ENCODE measurements around the gene COL16A1. TPM values are rescaled to one million over a fixed set of nuclear protein-coding genes. Genes with fewer than 3 reads are reported as not detected.

Gene COL16A1
- total RNA-seq, 1 donor from 2014 or later = 339 TPM

- DNase-seq (ENCODE audit: low spot score in 2 of 2) = peak in 1 of 2 donors; percentile 78
- intact Hi-C loops (cut with DNase I) = loop anchor here (1.0 to 2.0 kb wide), 3 partner anchors 34 to 58 kb away; no protein-coding TSS in a partner anchor
Measured at GRCh38 chr1:31704271-31705079, 658 bp upstream of the COL16A1 start.

GRCh38 chr1:31702836-31703404 lies 897 bp downstream of the COL16A1 start:
- DNase-seq (ENCODE audit: low spot score in 2 of 2) = no peak
- Histone ChIP-seq H3K27me3 (no peaks in the 10 kb centered on the region), H3K27ac (peak overlapping the region; percentile 90 to 94), H3K9me3 (no peaks in the 10 kb centered on the region), H3K4me3 (peak overlapping the region; percentile 47 to 65), H3K36me3 (peaks cover 15 to 17% of the 10 kb centered on the region in 2 donors), H3K4me1 (peaks cover 8 to 63% of the 10 kb centered on the region in 2 donors)
- TF ChIP-seq, protein P1, sequence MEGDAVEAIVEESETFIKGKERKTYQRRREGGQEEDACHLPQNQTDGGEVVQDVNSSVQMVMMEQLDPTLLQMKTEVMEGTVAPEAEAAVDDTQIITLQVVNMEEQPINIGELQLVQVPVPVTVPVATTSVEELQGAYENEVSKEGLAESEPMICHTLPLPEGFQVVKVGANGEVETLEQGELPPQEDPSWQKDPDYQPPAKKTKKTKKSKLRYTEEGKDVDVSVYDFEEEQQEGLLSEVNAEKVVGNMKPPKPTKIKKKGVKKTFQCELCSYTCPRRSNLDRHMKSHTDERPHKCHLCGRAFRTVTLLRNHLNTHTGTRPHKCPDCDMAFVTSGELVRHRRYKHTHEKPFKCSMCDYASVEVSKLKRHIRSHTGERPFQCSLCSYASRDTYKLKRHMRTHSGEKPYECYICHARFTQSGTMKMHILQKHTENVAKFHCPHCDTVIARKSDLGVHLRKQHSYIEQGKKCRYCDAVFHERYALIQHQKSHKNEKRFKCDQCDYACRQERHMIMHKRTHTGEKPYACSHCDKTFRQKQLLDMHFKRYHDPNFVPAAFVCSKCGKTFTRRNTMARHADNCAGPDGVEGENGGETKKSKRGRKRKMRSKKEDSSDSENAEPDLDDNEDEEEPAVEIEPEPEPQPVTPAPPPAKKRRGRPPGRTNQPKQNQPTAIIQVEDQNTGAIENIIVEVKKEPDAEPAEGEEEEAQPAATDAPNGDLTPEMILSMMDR (IDR thresholded peaks at IDR 0.05) = no peak
- intact Hi-C loops (cut with DNase I) = loop anchor here (1.0 kb wide), 1 partner anchor 118 kb away; no protein-coding TSS in a partner anchor

More at GRCh38 chr1:31704271-31705079, 658 bp upstream of the COL16A1 start:
- H3K36me3 ChIP-seq = peaks cover 2 to 3% of the 10 kb centered on the region in 2 donors
- H3K27ac ChIP-seq = peak overlapping the region; percentile 90 to 94
- H3K27me3 ChIP-seq = no peaks in the 10 kb centered on the region
- H3K4me1 ChIP-seq = peaks cover 8 to 60% of the 10 kb centered on the region in 2 donors
- no peaks in the 10 kb centered on the region for H3K9me3 ChIP-seq
- peak overlapping the region; percentile 47 to 65 for H3K4me3 ChIP-seq
- TF ChIP-seq, protein P1 (IDR thresholded peaks at IDR 0.05) = no peak

DNA sequence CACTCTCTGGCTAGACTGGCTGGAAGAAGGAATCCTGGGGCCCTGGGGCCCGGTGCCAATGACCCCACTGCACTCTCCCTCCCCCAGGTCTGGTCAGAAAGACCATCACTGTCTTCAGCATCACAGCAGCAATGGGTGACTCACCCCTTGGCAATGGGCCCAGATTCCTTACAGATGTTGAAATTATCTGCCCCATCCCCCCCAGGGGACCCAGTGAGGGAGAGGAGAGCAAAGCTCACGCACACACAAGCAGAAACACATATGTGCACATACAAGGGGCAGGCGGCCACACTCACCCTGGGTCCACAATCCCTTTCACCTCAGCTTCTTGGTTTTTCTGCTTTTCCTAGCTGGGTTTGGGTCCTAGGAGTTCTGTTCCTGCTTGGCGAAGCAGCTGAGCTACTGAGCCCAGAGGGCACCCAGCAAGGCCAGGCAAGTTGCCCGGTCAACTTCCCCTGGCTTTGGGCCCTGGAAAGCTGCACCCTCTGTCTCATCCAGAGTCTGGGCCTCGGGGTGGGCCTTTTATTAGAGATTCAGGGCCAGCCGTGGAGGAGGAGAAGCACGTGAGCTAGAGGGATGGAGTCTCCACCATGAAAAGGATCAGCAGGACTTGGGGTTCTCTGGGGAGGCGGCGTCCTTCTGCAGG lies 2.6 kb downstream of the COL16A1 start:
- peaks cover 8 to 63% of the 10 kb centered on the region in 2 donors for H3K4me1 ChIP-seq
- TF ChIP-seq, protein P1 (IDR thresholded peaks at IDR 0.05) = no peak
- peak; percentile 57 to 95 for DNase-seq (ENCODE audit: low spot score in 2 of 2)

GRCh38 chr1:31700468-31701090 lies 3.2 kb downstream of the COL16A1 start:
- no peak for DNase-seq (ENCODE audit: low spot score in 2 of 2)
- no peaks in the 10 kb centered on the region for H3K27me3 ChIP-seq
- TF ChIP-seq, protein P1 (IDR thresholded peaks at IDR 0.05) = no peak
- H3K9me3 ChIP-seq = no peaks in the 10 kb centered on the region
- H3K27ac ChIP-seq = peak overlapping the region; percentile 90 to 94
- intact Hi-C loops (cut with DNase I) = loop anchor here (1.0 kb wide), 1 partner anchor 15 kb away; no protein-coding TSS in a partner anchor
- H3K4me1 ChIP-seq = peaks cover 8 to 63% of the 10 kb centered on the region in 2 donors
- H3K4me3 ChIP-seq = peak overlapping the region in 1 of 2 donors; percentile 13
- peaks cover 39 to 40% of the 10 kb centered on the region in 2 donors for H3K36me3 ChIP-seq

More for the DNA sequence above, 2.6 kb downstream of the COL16A1 start:
- intact Hi-C loops (cut with DNase I) = loop anchor here (1.0 kb wide), 1 partner anchor 14 kb away; no protein-coding TSS in a partner anchor
- peak overlapping the region; percentile 90 to 94 for H3K27ac ChIP-seq
- H3K36me3 ChIP-seq = peaks cover 32 to 34% of the 10 kb centered on the region in 2 donors
- H3K9me3 ChIP-seq = no peaks in the 10 kb centered on the region
- H3K4me3 ChIP-seq = peak overlapping the region in 1 of 2 donors; percentile 65
- no peaks in the 10 kb centered on the region for H3K27me3 ChIP-seq

- no peaks in the 10 kb centered on the region for H3K27me3 ChIP-seq
- H3K4me3 ChIP-seq = no peak overlapping the region
- peaks cover 8 to 52% of the 10 kb centered on the region in 2 donors for H3K4me1 ChIP-seq
- DNase-seq (ENCODE audit: low spot score in 2 of 2) = no peak
- peak overlapping the region; percentile 90 to 94 for H3K27ac ChIP-seq
- no peaks in the 10 kb centered on the region for H3K9me3 ChIP-seq
- intact Hi-C loops (cut with DNase I) = no loop called here
- peaks cover 49 to 52% of the 10 kb centered on the region in 2 donors for H3K36me3 ChIP-seq
- TF ChIP-seq, protein P1 (IDR thresholded peaks at IDR 0.05) = no peak
Measured at GRCh38 chr1:31699341-31699891, 4.4 kb downstream of the COL16A1 start.
